22Rv1 (cell line): ENCODE data around the gene SEMA5A.

ENCODE experiments used
- CTCF ChIP-seq: fragments of 450-650 bp; IDR thresholded peaks from 2 replicates; pipeline ENCODE4 v1.5.1; 2017; ENCODE audit warnings: mild to moderate bottlenecking
- ZFX ChIP-seq: fragments of 450-650 bp; IDR thresholded peaks from 2 replicates; pipeline ENCODE4 v1.6.1; 2017; ENCODE audit warnings: antibody characterized with exemption, borderline replicate concordance

- TF ChIP-seq CTCF (no peak), ZFX (no peak)
Measured at GRCh38 chr5:9562141-9562540, 16.3 kb upstream of the SEMA5A start.
